ENCODE measurements around the gene TRIO. TPM values are rescaled to one million over a fixed set of nuclear protein-coding genes. Genes with fewer than 3 reads are reported as not detected.

TRIO gene
- total and polyA plus RNA-seq, 2 of the 8 experiments (the other 6 are each of a cell fraction or from before 2014, with no cell fraction given): 35.1 to 69.1 TPM

GRCh38 chr5:14267991-14268708 is 125.0 kb downstream of the TRIO start (continued):
- no peak for TF ChIP-seq CHD7 (IDR thresholded peaks at IDR 0.05; ENCODE audit: insufficient replicate concordance, low read length)
- no peak for TF ChIP-seq SIRT6 (IDR thresholded peaks at IDR 0.05; ENCODE audit: low read length)
- no peak for TF ChIP-seq TCF12 (IDR thresholded peaks at IDR 0.05; ENCODE audit: low read depth, low read length)
- TF ChIP-seq RBBP5 (IDR thresholded peaks at IDR 0.05; ENCODE audit: borderline replicate concordance, low read depth, low read length): no peak
